NCI-H1694 (cell line): Measurements from ENCODE around the gene NT5DC2.

Experiments used
- DNase-seq: peaks from one replicate; lab custom pipeline; 2025; lab: John Stamatoyannopoulos, UW

Gene NT5DC2

DNA sequence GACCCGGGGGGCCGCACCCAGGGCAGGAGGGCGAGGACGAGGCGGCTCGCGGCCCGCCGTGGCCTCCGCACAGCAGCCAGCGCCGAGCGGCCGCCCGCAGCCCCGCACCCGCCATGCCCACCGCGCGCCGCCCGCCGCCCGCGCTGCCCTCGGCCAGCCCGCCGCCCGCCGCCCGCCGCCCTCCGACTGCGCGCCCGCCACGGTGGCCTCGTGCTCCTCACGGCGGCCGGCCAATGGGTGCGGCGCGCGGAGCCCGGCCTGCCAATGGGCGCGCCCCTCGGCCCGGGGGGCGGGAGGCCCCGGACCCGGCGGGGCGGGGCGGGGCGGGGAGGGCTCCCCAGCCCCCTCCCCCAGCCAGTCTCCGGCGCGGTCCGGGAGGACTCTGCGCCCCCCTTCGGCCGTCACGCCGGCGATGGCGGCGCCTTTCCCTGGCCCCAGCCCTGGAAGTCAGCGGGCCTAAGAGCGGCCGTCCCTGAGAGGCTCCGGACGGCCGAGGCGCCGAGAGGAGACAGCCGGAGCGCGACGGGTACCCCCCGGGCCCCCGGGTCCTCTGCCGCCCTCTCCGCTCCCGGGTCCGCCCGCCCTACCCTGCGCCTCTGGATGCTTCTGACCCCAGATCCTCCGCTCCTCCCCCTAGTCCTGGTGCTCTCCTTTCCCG lies at the start of gene NT5DC2:
NT5DC2 (minus strand) TSS at position 235 of the 658 bp plus-strand sequence; CDS start at position 115, 120 bp downstream.
- no peak for DNase-seq

DNA sequence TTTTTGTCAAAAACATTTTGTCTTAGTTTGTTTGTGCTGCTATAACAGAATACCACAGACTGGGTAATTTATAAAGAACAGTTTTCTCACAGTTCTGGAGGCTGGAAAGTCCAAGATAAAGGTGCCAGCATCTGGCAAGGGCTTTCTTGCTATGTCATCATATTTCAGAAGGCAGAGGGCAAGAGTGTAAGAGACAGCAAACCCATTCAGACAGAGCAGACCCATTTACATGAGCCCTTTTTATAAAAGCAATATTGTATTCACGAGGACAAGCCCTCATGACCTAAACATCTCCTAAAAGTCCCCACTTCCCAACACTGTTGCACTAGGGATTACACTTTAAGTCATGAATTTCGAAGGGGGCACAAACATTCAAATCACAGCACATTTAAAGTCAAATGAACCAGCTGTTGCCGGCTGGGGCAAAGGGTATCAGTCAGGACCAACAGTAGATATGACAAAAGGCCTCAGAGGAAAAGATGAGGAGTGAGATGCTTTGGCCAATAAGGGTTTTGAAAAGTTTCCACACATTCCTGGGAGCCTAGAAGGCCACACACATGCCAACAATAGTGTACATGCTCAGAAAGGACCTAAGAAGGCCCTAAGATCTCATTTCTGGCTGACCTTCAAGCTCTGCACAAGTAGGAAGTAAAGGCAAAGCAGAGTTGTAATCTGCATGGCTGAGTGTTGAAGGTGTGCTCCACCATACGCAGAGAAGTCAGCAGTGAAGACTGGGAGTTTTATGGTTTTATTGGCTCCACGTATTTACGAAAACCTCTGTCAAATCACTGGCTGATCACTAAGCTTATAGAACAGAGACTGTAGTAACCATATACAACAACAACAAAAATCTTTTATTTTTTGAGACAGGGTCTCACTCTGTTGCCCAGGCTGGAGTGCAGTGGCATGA lies 40.7 kb upstream of the NT5DC2 start:
- DNase-seq = no peak

DNA sequence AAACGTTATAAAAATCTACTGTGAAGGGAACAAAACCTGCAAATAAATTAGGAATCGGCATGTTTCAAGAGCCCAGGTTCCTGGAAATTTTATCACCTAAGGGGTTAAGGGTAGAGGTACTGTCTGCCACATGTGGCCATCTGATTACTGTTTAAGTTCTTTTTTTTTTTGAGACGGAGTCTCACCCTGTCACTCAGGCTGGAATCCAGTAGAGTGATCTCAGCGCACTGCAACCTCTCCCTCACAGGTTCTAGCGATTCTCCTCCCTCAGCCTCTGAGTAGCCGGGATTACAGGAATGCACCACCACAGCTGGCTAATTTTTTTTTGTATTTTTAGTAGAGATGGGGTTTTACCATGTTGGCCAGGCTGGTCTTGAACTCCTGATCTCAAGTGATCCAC lies 38.6 kb upstream of the NT5DC2 start:
- no peak for DNase-seq

DNA sequence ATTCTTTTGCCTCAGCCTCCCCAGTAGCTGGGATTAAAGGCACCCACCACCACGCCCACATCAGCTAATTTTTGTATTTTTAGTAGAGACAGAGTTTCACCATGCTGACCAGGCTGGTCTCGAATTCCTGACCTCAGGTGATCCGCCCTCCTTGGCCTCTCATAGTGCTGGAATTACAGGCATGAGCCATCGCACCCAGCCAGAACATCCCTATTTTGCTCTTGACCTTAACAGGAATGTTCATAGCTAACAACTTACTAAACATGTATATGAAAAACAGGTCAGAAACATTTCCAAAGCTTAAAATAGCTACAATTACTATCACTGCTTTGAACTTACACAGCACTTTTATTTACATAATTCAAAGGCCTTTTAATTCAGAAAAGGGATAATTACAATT lies 36.4 kb upstream of the NT5DC2 start:
- no peak for DNase-seq

DNA sequence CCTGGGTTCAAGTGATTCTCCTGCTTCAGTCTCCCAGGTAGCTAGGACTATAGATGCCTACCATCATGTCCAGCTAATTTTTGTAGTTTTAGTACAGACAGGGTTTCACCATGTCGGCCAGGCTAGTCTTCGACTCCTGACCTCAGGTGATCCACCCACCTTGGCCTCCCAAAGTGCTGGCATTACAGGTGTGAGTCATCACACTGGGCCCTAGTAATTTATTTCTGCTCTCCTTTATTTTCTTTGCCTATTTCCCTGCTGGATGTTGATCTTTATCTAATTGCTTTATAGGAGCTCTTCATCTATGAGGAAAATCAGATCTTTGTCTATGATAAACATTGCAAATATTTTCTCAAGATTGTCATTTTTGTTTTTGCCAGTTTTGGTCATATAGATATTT lies 34.4 kb upstream of the NT5DC2 start:
- no peak for DNase-seq

DNA sequence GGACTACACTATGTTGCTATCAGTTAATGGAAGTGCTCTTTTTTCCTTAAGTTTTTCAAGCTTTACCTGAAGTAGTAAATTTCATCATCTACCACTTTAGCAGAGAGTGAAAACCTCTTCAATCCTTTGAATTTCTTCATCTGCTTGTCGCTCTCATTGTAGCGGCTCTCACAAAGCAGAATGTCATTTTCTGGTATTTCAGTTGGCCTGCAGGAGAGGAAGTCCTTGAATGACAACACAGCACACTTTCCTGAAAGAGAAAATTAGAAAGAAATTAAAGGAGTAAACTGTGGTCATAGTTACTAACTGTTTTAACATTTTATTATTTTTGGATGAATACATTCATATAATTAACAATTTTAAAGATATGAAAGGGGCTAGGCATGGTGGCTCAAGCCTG lies 30.3 kb upstream of the NT5DC2 start:
- no peak for DNase-seq

DNA sequence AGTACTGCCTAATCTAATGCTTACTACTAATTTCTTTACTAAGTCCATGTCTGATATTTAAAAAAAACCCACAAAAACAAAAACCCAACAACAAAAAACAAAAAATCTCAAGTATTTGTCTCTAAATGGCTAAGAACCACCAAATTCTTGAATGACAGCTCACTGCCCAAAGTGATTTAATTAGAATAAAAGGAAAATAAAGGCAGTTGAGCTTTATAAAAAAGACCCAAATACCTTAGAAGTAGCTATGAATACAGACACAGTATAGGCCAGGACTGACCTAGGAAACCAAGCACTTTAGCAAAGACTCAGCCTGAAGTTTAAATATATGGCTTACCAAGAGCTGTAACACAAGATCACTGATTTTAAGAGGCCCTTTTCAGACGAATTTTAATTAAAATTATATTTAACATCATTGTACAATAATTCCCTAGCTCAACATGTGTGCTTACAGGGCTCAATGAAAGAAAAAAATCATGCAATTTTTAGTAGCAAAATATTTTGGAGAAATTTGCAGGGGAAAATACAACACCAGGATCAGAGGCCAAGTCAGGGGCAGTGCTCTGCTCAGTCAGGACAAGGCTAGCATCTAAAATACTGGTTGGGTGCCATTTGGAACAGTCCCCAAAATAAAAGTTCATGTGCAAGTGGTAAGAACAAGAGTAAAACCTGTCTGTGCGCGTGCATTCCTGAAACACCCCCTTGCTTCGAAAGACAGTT lies 27.5 kb upstream of the NT5DC2 start:
- DNase-seq = no peak

DNA sequence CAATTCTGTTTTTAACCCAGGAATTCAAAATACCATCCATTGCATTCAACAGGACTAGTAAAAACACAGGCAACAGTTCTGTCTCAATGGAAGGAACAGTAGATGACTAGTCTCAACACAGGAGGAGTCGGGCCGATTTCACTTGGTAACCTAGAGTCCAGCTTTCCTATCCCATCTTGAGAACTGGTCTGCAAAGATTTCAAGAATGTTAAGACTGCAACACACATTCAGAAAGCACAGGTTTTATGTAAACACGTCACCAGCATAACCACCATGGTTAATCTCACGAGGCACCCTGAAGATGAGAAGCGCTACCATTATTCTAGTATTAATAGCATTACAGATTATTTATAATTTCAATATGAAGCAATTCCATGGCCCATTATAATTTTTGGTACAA lies 24.8 kb upstream of the NT5DC2 start:
- no peak for DNase-seq

DNA sequence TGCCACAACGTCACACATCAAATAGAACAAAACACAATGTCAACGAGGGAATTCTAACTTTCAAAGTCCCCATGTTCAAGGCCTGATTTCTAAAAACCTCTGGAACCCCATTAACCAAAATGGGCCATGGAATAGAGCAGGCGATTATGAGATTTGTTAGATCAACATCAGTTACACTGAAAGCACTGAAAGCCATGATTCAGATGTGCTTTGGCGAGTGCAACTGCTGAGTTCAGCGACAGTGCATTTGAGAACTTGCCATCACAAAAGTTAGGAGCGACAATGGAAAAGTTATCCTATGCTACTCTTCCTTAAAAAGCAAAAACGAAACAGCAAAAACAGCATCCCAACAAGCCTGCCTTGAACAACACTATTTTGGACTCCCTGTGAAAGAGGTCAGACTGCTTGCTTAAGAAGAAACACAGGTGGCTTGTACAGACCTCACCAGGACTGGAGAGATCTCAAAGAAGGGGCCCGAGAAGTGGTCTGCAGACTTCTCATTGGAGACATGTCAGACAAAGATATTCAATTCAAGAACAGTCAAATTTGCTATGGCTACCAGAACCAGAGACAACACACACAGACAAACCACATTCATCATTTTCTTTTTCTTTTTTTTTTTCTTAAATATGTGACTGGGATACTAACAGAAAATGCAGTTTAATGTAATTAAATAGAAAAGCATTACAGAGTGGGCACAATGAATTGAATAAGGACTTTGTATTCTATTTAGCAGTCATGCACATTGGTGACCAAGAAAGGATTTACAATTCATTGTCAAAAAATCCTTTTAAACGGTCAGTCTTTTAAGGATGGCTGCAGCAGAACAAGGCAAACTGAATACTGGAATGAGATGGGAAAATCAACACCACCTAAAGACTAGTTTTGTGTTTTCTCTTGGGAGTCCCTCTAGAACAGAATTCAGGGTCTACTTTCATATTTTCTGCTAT lies 23.6 kb upstream of the NT5DC2 start:
- DNase-seq = no peak

DNA sequence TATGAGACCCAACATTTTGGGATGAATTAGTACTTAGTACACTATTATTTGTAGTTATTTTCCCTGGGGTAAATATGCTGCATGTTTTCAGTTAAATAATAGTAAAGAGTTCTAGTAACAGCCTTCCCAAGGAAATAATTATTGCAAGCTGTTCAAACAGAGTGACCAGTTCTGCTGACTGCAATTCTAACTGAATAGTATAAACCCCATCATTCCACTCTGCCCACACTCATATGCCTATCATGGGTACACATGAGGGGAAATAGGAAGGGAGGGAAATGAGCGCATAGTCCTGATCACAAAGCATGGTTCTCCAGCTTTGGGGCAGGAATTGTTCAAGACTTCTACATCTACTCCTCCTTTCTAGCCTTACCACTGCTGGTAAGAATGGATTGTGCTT lies 21.4 kb upstream of the NT5DC2 start:
- DNase-seq = no peak

DNA sequence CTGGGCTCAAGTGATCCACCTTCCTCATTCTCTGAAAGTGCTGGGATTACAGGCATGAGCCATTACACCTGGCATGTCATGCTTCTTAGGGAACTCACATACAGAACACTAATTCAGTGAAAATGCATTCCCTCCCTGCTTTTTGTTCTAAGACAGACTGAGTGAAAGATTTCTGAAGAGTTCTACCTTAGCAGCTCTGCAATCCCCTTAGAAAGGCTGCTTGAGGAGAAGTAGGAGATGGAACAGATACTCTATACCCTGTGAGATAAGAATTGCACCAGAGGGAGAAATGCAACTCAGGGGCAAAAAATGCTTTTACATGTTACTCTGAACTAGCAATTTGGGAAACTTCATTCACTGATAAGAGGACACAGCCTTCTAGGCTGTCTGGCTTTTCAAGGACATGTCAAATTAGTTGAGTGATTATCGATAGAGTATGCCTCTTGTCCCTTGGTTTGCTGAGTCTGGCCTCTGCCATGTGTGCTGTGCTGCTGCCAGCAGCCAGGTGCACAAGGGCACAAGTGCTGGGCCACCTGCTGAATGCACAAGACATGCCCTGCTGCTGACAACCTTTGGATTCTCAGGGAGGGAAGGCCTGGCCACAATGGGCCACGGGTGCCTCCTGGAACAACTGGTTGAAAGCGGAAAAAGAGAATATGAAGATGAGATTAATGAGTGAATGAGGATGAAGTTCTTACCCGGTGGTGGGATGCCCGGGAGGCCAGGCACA lies 20.5 kb upstream of the NT5DC2 start:
- DNase-seq = no peak

DNA sequence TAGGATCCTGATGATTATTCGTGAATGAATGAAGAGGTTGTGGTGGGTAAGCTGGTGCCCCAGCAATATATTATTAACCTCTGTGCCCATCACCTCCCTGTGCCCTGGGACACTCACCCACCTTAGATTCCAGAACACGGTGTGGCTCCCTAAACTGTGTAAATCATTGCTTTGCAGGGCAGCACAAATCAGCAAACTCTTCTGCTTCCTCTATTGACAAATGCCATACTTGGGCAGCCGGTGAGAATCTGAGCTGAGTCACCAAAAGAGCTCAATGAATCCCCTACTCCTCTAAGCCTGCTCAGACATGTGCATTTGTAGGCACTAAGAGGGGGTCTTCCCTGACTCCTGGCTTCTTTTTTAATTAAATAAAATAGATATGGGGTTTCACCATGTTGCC lies 18.4 kb upstream of the NT5DC2 start:
- no peak for DNase-seq

DNA sequence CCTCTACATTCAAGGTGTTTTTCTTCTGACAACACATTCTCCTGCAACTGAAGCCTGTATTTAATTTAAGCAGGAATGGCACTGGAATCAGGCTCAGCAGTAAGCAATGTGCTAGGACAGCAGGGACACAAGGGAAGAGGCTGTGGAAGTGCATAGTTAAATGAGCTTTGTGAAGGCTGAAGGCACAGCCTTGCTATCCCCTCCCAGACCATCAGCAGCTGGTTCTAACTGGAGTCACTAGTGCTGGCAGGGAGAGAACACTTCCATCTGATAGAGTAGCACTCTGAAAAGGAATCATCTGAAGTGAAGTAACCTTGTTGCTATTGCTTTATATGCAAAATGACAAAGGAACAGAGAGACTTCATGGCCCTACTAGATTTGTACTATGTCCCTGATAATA lies 17.5 kb upstream of the NT5DC2 start:
- no peak for DNase-seq

DNA sequence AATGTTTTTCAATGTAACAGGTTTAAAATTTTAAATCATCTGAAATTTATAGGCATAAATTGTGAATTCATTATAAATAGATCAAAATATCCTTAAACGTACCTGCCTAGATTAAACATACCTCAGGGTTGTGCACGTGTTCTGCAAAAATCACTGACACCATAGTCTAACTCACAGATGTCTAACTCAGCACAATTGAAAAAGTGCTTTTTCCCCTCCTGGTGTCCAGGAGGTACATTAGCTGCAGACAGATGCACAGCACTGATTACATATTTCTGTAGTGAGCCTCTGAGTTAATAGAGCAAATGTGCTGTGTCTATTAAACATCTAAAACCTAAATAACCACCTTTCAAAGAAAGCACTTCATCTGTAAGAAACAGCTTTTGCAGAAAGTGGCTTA lies 13.5 kb upstream of the NT5DC2 start:
- no peak for DNase-seq

DNA sequence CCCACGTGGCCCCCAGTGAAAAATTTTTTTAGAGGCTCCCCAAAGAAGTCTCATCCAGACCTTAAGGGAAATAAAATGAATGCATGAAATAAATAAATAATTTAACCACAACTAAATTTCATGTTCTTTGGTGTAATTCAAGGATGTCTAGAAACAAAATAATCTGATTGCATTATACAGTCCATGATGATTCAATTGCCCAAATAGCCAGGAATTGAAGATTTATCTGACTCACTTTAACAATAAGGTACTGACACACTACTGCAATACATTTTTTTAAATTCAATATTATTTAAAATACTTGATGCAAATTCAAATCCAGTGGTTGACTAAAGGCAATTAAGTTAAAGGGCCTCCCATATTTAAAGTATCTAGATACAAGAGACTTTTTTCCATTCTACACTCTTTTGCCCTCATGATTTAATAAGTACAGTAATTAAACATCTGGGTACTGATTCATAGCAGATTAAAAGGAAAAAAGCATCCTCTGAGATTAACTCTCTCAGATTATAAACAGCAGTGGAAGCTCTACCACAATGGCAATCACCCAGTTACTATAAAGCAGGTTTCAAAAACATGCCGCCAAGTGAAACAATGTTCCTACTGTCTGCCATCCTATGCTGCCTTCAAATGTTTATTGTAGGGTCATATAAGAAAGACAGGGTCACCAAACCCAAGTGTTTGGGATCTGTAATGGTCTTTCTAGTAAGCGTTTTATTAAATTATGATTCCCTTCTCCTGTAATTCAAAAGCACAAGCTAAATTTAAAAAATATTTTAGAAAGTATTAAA lies 12.6 kb upstream of the NT5DC2 start:
- no peak for DNase-seq

DNA sequence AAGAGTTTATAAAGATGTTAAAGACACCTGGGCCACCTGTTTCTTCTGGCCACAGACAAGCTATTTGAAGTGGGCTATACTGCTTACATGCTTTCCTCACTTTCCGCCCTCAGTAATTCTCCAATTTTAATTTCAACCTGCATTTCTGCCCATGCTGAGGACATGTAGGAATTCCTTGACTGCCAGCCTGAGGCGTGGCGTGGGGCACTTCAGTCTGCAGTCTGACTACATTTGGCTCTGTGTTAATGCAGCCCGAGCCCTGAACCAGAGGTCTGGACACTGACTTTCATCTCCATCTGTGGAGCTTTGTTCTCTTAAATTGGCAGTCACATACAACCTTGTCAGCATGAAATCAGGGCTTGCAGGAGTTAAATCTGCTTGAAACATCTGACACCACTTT lies 11.3 kb upstream of the NT5DC2 start:
- DNase-seq = no peak

DNA sequence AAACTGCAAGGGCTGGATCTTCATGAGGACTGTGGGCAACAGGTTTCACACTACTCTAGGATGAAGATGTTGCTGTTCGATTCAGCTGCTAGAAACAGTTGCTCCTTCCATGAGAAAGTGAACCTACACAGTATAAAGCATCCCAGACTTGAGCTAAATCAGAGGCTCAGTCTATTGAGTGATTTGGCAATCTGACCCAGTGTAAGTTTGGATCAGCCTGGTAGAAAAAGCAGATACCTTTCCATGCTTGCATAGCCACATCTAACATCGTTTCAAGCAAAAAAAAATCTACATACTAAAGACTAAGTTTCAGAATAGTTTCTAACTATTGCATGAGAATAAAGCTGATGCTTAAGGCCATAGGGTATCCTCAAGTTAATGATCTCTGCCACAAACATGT lies 7.4 kb upstream of the NT5DC2 start:
- DNase-seq = no peak

DNA sequence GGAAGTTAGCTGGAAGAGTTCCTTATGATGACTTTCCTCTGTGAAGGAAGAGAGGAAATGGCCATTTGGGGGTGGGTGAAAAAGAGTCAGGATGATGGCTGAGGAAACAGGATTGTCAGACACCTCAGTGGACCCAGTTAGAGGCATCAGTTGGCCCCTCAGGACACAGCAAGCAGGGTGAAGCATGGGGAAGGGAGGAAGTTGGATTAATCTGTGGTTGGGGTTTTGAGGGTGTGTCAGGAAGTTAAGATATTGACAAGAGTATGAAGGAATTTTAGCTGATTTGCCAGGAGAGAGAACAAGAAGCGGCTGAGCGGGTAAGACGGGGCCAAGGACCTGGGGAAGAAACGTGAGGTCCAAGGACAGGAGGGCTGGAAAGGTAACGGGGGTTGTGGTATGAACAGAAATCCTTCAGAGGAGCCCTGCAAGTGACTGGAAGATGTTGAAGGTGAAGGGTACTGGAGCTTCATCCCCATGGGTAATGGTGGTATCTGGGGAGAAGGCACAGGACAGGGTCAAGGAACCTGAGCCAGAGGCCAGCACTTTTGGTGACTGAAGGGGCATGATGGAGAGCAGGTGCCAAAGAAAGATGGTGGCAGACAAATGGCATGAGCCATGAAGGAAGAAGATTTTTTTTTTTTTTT lies 5.5 kb upstream of the NT5DC2 start:
- no peak for DNase-seq

DNA sequence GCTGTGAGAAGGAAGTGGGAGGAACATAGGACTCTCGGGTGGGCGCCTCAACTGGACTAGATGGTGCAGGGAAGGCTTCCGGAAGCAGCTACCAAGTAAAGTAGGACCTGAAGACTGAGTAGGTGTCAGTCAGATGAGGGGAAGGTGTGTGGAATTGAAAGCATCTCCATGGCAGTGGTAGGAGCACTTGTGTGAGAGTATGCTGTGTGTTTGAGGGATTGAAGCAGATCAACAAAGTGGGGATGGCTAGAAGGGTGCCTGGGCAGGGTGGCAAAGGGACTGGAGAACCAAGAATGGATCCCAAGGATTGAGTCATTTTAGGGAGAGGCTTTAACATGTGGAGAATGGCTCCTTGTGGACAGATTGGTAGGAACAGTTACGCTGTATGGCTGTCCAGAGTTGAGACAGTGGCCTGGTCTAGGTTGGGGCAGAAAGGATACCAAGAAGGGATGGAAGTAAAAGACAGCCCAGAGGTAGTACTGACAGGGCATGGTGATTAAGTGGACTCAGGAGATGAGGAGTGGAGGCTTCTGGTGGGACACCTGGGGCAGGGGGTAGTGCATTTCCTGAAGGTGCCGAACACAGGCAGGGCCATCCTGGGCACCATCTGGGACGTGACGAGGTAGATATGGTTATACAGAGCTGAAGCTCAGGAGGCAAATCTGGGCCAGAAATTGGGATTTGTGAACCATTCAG lies 4.2 kb upstream of the NT5DC2 start:
- DNase-seq = no peak
